Tongue (tissue), 2 donors: ENCODE results near the gene IRF2BPL. TPM values are rescaled to one million over a fixed set of nuclear protein-coding genes. Genes with fewer than 3 reads are reported as not detected.
A peak's percentile ranks its signal among the peaks of the same experiment; 100 is the strongest.

ENCODE experiments used
- DNase-seq: peaks from one replicate; pipeline ENCODE4 v3.0.0-alpha.2; 2015
- total RNA-seq: library from RNA; depleted of rRNA; stranded (reverse); fragments of >200 nt; gene quantifications from one replicate; pipeline ENCODE4 v1.2.3, GENCODE V29; 2014

The IRF2BPL gene
- total RNA-seq, 1 donor from 2014 or later = 47.7 TPM

DNA sequence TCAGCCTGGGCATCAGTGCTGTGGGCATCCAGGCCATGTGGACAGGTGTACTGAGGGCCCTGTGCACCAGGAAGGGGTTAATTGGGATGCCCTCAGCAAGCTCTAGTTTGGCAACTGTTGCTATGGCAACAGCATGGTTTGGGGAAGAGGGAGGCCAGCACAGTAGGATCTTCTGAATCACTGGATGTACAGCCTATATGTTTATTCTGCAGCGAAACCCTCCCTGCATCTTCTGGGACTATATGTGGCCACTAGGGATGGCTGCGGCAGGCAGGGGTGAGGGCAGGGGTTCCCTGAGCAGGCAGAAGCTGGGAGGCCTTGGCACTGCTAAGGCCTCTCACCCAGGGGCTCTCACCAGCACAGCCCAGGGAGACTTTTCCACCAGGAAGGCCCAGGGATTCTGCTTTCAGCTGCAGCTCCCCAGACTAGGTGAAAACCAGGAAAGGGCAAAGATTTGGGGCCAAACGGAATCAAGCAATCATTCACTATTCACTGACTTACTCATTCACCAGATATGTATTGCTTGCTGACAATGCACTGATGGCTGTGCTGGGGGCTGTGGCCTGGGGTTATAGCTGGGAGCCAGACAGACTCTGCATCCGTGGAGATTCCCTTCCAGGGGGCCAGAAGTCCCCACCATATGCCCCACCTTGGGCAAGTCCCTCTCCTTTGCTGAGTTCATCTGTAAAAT, 42.8 kb downstream of the IRF2BPL start:
- DNase-seq = no peak

DNA sequence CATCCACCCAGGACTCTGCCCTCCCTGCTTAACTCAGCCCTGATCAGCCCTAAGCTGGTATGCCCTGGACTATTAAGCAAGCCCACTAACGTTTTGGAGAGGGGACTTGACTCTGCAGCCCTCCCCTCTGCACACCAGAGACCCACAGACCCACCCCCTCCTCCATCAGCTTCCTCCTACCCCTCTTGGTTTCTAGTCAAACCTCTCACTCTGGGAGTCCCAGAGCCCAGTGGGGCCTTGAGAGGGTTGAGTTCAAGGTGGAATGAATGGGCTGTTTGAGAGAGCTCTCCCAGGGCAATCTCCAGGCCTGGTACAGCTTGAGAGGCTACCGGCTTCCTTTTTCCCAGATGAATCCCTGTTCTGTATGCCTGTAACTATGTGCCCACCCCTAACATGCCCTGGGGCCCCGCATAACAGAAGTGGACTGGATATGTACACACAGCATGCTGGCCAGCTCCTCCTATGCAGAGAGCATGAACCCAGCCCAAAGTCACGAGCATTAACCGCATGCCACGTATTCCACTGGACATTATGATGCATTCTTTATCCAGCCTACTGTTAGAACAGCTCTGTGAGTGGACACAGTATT, 43.6 kb downstream of the IRF2BPL start:
- no peak for DNase-seq

DNA sequence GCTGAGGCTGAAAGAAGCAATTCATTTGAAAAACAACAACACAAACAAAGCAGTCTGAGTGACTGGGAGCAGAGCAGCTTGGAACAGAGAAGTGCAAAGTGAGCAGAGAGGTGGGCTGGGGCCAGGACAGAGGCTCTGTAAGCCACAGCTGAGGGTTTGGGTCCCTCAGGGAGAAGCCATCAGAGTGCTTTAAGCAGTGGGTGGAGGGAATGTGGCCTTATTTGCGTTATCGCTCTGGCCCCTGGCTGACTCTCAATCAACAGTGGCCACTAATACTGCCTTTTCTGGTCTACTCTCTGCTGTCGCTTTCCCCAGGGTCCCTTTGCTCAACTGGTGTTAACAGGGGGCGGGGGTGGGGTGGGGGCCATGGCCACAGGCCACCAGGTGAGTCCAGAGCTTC, 44.2 kb downstream of the IRF2BPL start:
- DNase-seq = no peak

DNA sequence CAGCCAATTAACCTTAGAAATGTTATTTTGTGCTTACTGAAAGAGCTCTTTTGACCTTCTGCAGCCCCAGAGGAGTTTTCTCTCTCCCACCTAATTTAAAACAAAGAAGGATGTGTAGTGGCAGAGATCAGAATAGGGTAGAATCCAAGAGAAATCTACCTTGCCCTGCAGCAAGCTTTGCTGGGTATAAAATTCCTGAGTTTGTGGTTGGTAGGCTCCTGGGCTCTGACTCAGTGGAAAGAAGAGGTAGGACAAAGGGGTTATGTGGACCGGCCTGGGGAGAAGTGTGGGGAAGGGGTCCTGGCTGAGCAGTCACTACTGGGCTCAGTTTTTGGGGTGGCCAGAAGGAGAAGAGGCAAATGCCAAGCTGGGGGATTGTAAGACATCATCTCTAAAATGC, 46.8 kb downstream of the IRF2BPL start:
- DNase-seq = no peak

DNA sequence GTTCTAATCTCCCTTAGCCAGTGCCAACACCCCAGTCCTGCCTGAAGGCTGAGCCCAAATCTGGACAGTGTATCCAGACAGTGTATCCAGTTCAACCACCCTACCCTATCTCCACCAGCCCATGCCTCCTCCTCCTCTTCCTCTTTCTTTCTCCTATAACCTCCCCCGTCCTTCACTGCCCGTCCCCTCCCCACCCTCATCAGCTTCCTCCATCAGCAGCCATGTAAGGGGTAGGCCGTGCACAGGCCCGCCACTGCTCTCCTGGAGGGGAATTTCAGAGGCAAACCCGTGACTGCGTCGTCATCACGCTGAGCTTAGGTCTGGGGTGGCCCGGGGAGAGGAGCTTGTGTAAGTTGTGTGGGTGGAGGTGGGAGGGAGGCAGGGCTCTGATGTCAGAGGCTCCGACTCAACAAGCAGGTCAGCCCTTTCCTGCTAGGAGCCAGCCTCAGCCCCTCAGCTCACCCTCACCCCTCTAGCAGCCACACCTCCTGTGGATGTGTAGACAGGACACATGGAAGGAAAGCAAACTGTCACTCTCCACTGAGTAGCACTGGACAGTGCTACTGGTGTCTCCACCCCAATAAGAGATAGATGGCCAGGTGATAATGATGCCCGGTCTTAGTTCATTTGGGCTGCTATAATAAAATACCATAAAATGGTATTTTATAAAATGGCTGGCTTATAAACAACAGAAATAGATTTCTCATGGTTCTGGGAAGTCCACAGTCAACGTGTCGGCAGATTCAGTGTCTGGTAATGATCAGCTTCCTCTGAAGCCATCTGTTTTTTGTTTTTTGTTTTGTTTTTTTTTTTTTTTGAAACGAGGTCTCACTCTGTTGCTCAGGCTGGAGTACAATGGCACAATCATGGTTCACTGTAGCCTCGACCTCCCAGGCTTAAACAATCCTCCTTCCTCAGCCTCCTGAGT, 50.5 kb downstream of the IRF2BPL start:
- no peak for DNase-seq

DNA sequence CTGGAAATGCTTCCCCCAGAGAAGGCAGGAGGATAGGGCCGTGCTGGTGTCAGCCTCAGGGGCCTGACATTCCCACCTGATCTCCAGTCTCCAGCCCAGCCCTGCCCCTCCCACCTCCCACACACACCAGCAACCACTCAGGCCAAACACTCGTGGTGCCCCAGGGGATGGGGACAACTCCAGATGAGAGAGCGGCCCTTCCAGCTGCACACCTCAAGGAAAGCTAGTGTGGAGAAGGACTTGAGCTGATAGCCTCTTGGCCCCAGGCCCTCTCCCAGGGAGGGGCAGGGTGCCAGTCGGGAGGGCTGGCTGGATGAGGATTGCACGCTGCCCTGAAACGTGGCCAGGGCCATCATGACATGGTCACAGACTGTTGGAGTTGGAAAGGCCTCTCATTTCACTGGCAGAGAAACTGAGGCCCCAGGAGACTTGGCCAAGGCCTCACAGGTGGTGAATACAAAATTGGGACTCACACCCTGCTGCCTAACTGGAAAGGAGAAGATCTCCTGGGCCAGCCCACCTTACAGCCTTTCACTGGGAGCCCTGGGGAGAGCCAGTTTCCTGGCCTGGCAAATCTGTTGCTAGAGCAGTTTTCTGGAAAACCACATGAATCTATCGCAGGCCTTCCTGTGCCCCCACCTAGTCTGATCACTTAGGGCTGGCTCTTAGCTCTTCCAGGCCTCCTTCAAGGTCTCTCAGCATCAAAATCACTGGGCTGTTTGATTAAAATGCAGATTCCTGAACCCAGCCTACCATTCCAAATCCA, 52.1 kb downstream of the IRF2BPL start:
- DNase-seq = no peak

DNA sequence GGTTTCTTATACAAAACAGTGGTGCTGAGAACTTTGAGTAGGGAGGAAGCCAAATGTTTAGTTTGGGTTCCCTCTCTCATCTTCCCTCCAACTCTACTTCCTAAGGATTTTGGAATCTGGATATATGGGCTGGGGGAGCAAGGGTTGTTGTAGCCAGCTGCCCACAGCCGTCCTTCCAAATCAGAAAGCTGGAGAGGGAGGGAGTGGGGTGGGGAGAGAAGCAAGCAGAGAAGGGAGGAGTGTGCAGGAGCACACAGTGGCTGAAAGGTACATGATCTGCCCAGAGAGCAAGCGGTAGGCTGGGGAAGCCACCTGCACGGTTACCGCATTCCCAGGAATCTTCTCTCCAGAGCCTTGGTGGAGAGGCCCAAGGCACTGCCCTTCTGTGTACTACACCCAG, 52.7 kb downstream of the IRF2BPL start:
- no peak for DNase-seq

DNA sequence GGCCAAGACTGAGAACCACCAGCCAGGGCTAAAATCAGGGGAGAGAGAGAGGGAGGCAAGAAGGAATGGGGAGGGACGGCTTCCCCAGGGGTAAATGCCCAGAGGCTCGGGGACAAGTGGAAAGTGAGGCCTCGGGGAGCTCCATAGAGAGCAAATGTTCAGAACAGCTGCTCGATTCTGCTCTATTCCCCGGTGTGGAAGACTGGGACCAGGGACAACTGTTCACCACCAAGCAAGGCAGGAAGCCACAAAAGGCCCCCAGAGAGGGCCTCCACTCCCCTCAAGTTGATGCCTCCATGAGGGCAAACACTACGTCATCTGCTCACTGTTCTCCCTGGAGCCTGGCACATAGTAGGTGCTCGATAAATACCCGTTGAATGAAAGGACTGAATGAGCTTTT, 53.5 kb downstream of the IRF2BPL start:
- DNase-seq = peak; percentile 64

Other genes starting within 250 kb of the IRF2BPL start
- gene ANGEL1, start 215.8 kb downstream of the IRF2BPL start, total RNA-seq = 26.9 TPM
- gene LRRC74A, start 202.3 kb downstream of the IRF2BPL start, total RNA-seq = not detected
- 42.4 TPM for gene CIPC, start 69.5 kb upstream of the IRF2BPL start, total RNA-seq
- 0.41 TPM for gene ZDHHC22, start 113.1 kb upstream of the IRF2BPL start, total RNA-seq
- 0.92 TPM for gene TMEM63C, start 153.1 kb upstream of the IRF2BPL start, total RNA-seq
- not detected for gene NGB, start 242.5 kb upstream of the IRF2BPL start, total RNA-seq